ENCODE measurements around the gene CPT1C. TPM values are rescaled to one million over a fixed set of nuclear protein-coding genes. Genes with fewer than 3 reads are reported as not detected.

CPT1C gene
- total RNA-seq, 1 experiment from 2014 or later, result not detected

DNA sequence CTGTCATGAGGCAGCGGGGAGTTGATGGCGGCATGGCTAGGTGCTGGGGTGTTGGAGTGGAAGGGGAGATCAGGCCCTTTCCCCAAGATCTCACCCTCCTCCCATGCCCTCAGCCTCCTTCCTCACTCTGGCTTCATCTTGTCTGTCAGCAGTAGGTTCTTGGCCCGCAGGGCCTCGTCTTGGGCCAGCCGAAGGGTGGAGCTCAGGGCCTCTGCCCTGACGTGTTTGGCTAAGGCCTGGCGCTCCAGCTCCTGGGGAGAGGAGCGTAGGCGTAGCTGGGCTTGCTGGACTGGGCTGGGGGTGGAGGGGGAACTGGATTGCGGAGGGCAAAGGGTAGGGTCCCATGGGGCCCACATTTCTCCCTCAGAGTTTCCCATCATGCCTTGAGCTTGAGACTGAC, 49.0 kb downstream of the CPT1C start:
- Mint-ChIP-seq H3K4me3 (ENCODE audit: unreplicated experiment) (no peak overlapping the region), H3K27ac (ENCODE audit: low read depth, unreplicated experiment) (no peak overlapping the region), H3K9me3 (ENCODE audit: unreplicated experiment) (no peaks in the 10 kb centered on the region), H3K27me3 (ENCODE audit: insufficient read depth, unreplicated experiment) (no peaks in the 10 kb centered on the region), H3K4me1 (ENCODE audit: insufficient read depth, unreplicated experiment) (no peaks in the 10 kb centered on the region), H3K36me3 (ENCODE audit: insufficient read depth, unreplicated experiment) (no peaks in the 10 kb centered on the region)
- CTCF ChIA-PET, result interaction anchor here (0.6 to 0.9 kb wide), 2 partner anchors 22 to 62 kb away, joined by 3 read pairs; no protein-coding TSS in a partner anchor
- POLR2A ChIA-PET, result no interaction called here
- BruUV-seq (replicated peaks), result no TSS peak
- TF ChIP-seq, protein P1, sequence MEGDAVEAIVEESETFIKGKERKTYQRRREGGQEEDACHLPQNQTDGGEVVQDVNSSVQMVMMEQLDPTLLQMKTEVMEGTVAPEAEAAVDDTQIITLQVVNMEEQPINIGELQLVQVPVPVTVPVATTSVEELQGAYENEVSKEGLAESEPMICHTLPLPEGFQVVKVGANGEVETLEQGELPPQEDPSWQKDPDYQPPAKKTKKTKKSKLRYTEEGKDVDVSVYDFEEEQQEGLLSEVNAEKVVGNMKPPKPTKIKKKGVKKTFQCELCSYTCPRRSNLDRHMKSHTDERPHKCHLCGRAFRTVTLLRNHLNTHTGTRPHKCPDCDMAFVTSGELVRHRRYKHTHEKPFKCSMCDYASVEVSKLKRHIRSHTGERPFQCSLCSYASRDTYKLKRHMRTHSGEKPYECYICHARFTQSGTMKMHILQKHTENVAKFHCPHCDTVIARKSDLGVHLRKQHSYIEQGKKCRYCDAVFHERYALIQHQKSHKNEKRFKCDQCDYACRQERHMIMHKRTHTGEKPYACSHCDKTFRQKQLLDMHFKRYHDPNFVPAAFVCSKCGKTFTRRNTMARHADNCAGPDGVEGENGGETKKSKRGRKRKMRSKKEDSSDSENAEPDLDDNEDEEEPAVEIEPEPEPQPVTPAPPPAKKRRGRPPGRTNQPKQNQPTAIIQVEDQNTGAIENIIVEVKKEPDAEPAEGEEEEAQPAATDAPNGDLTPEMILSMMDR (IDR thresholded peaks at IDR 0.05; ENCODE audit: unreplicated experiment), result no peak
- intact Hi-C loops (cut with micrococcal nuclease), result no loop called here
- no peak for DNase-seq (ENCODE audit: unreplicated experiment)

DNA sequence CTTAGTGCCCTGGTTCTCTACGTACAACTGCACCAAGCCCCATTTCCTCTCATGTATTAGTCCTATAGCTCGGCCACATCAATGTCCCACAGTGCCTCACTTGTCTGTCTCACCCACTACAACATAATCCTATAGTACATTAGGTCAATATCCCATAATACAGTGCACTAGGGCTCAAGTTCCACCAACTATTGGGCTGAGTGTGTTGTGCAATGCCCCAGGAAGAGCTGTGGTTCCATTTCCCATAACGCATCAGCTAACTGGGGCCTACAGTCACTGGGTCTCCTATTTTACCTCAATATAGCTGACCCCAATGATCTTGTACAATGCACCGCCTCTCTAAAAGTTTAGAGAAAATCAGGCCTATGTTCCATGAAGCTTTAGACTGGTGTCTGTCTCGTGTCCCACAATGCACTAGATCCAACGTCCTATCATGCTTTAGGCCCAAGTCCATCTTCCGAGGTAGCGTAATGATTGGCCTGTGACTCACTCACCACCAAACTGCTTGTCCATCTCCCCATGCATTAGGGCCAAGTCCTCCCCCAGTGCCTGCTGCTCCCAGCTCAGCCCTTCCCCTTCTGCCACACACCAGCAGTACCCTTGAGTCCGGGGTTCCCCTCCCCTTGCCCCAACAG, 50.4 kb downstream of the CPT1C start:
- Mint-ChIP-seq H3K27me3 (ENCODE audit: insufficient read depth, unreplicated experiment) (no peaks in the 10 kb centered on the region), H3K4me3 (ENCODE audit: unreplicated experiment) (no peak overlapping the region), H3K36me3 (ENCODE audit: insufficient read depth, unreplicated experiment) (no peaks in the 10 kb centered on the region), H3K9me3 (ENCODE audit: unreplicated experiment) (no peaks in the 10 kb centered on the region), H3K27ac (ENCODE audit: low read depth, unreplicated experiment) (no peak overlapping the region), H3K4me1 (ENCODE audit: insufficient read depth, unreplicated experiment) (no peaks in the 10 kb centered on the region)
- BruUV-seq (replicated peaks), result no TSS peak
- intact Hi-C loops (cut with micrococcal nuclease), result no loop called here
- TF ChIP-seq, protein P1 (IDR thresholded peaks at IDR 0.05; ENCODE audit: unreplicated experiment), result no peak
- ChIA-PET CTCF (no interaction called here), POLR2A (interaction anchor here (0.6 to 1.0 kb wide), 3 partner anchors 65 to 132 kb away, joined by 3 read pairs; partner anchors contain the start of gene PTOV1)
- no peak for DNase-seq (ENCODE audit: unreplicated experiment)

DNA sequence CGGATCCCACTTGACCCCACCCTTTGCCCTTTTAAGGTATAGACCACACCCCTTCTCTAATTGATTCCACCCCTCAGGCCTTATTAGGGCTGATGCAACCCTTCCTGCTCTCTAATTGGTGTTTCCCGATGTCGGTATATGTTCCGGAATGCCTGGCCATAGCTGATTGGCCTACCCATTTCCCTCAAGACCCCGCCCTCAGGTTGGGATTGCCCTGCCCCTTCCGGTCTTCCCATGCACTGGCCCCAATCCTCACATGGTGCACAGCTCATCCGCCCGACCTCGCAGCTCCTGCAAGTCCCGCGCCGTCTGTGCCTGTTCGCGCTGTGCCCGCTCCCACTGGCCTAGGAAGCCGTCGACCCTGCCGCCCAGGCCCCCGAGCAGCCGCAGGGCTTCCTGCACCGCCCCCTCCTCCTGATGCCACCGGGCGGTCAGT, 54.0 kb downstream of the CPT1C start:
- Mint-ChIP-seq H3K4me1 (ENCODE audit: insufficient read depth, unreplicated experiment) (no peaks in the 10 kb centered on the region), H3K27ac (ENCODE audit: low read depth, unreplicated experiment) (no peak overlapping the region), H3K9me3 (ENCODE audit: unreplicated experiment) (no peaks in the 10 kb centered on the region), H3K4me3 (ENCODE audit: unreplicated experiment) (no peak overlapping the region), H3K27me3 (ENCODE audit: insufficient read depth, unreplicated experiment) (no peaks in the 10 kb centered on the region), H3K36me3 (ENCODE audit: insufficient read depth, unreplicated experiment) (no peaks in the 10 kb centered on the region)
- ChIA-PET POLR2A (no interaction called here), CTCF (interaction anchor here (0.6 kb wide), 1 partner anchor 64 kb away, joined by 4 read pairs; no protein-coding TSS in a partner anchor)
- no peak for DNase-seq (ENCODE audit: unreplicated experiment)
- TF ChIP-seq, protein P1 (IDR thresholded peaks at IDR 0.05; ENCODE audit: unreplicated experiment), result no peak
- no TSS peak for BruUV-seq (replicated peaks)
- intact Hi-C loops (cut with micrococcal nuclease), result no loop called here

GRCh38 chr19:49746206-49746958, 55.5 kb downstream of the CPT1C start:
- ChIA-PET CTCF (interaction anchor here (1.3 kb wide), 1 partner anchor 29 kb away, joined by 4 read pairs; no protein-coding TSS in a partner anchor), POLR2A (no interaction called here)
- no peaks in the 10 kb centered on the region for H3K27me3 Mint-ChIP-seq (ENCODE audit: insufficient read depth, unreplicated experiment)
- no peak overlapping the region for H3K4me3 Mint-ChIP-seq (ENCODE audit: unreplicated experiment)
- no TSS peak for BruUV-seq (replicated peaks)
- no peak overlapping the region for H3K27ac Mint-ChIP-seq (ENCODE audit: low read depth, unreplicated experiment)
- no peak for DNase-seq (ENCODE audit: unreplicated experiment)
- no peaks in the 10 kb centered on the region for H3K9me3 Mint-ChIP-seq (ENCODE audit: unreplicated experiment)
- intact Hi-C loops (cut with micrococcal nuclease), result no loop called here
- no peaks in the 10 kb centered on the region for H3K36me3 Mint-ChIP-seq (ENCODE audit: insufficient read depth, unreplicated experiment)
- TF ChIP-seq, protein P1 (IDR thresholded peaks at IDR 0.05; ENCODE audit: unreplicated experiment), result no peak
- H3K4me1 Mint-ChIP-seq (ENCODE audit: insufficient read depth, unreplicated experiment), result no peaks in the 10 kb centered on the region

All from MCF 10A (cell line).